Suprapubic skin (tissue), 4 donors: ENCODE measurements around the gene ROBO1. TPM values are rescaled to one million over a fixed set of nuclear protein-coding genes. Genes with fewer than 3 reads are reported as not detected.

Experiments
- DNase-seq, 2 donors: peaks; one replicate each; pipeline ENCODE4 v3.0.0-alpha.2; 2019; ENCODE audit warnings: low spot score in 2 of 2
- H3K27ac ChIP-seq: fragments of 200-600 bp; sonication (generic); one replicate; pipeline ENCODE4 v1.5.1; 2019
- H3K27me3 ChIP-seq: fragments of 200-600 bp; sonication (generic); one replicate; pipeline ENCODE4 v1.5.1; 2019
- H3K36me3 ChIP-seq: fragments of 200-600 bp; sonication (generic); one replicate; pipeline ENCODE4 v1.5.1; 2019
- H3K4me1 ChIP-seq: fragments of 200-600 bp; sonication (generic); one replicate; pipeline ENCODE4 v1.5.1; 2019
- H3K4me3 ChIP-seq: fragments of 200-600 bp; sonication (generic); one replicate; pipeline ENCODE4 v1.5.1; 2019; ENCODE audit warnings: mild to moderate bottlenecking
- H3K9me3 ChIP-seq: fragments of 200-600 bp; sonication (generic); one replicate; pipeline ENCODE4 v1.5.1; 2019
- CTCF ChIP-seq, 2 donors: fragments of 200-600 bp in 1 of 2; fragments of 450-650 bp in 1 of 2; sonication (generic) in 1 of 2; IDR thresholded peaks; one replicate each; pipeline ENCODE4 v1.5.1; 2016 to 2019; ENCODE audit warnings: antibody characterized with exemption in 2 of 2, mild to moderate bottlenecking in 1 of 2, moderate library complexity in 1 of 2
- EP300 ChIP-seq: sonication (generic); formaldehyde crosslinking; IDR thresholded peaks from one replicate; pipeline ENCODE4 v1.6.1; 2017; ENCODE audit warnings: antibody characterized with exemption
- POLR2A ChIP-seq, 2 donors: fragments of 450-650 bp; IDR thresholded peaks; one replicate each; pipeline ENCODE4 v1.6.1; 2017; ENCODE audit warnings: antibody characterized with exemption in 2 of 2, mild to moderate bottlenecking in 2 of 2, moderate library complexity in 2 of 2
- POLR2AphosphoS5 ChIP-seq, 3 donors: sonication (generic); formaldehyde crosslinking; IDR thresholded peaks; one replicate each; pipeline ENCODE4 v1.6.1; 2017; ENCODE audit warnings: antibody characterized with exemption in 3 of 3
- WGBS: methylation state at CpG from one replicate; pipeline ENCODE4 v1.1.5; 2018; 5-methylcytosine and 5-hydroxymethylcytosine counted together
- total RNA-seq, 4 donors: library from RNA; depleted of rRNA; stranded (reverse); fragments of >200 nt; gene quantifications; one replicate each; pipeline ENCODE4 v1.1.0, GENCODE V29; 2016

Gene ROBO1
- total RNA-seq, 4 donors from 2014 or later, result 67.7 to 80.3 (median 71.3) TPM

DNA sequence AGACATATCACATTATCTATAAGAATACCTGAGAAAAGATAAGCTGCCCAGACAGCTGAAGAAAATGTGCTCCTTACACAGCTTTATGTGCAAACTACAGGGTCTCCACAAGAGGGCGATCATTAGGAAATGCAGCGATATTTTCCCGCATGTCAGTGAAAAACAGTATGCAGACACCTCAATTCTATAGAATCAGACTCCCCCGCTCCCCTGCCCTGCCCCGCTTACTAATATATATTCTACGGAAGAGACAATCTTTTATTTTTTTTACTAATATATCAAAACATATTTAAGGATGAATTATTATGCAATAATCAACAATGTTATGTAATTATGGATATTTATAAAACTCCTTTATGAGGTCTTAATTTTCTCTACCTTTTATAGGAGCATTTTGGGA lies 681.3 kb downstream of the ROBO1 start:
- peaks cover 4% of the 10 kb centered on the region for H3K4me1 ChIP-seq
- WGBS, result 6% methylated on average over 6 of the region's 6 CpGs

GRCh38 chr3:79085171-79085570 lies 682.6 kb downstream of the ROBO1 start:
- H3K4me1 ChIP-seq, result peaks cover 4% of the 10 kb centered on the region
- H3K4me3 ChIP-seq, result no peak overlapping the region
- DNase-seq, result no peak
- H3K36me3 ChIP-seq, result no peaks in the 10 kb centered on the region
- no peak for TF ChIP-seq POLR2AphosphoS5 (IDR thresholded peaks at IDR 0.05)
- no peak for TF ChIP-seq POLR2A (IDR thresholded peaks at IDR 0.05)
- TF ChIP-seq CTCF (IDR thresholded peaks at IDR 0.05), result no peak
- no peak for TF ChIP-seq EP300
- no peaks in the 10 kb centered on the region for H3K9me3 ChIP-seq
- 64% methylated on average over 1 of the region's 1 CpG for WGBS
- no peaks in the 10 kb centered on the region for H3K27me3 ChIP-seq
- no peak overlapping the region for H3K27ac ChIP-seq

More for the DNA sequence above, 681.3 kb downstream of the ROBO1 start:
- Histone ChIP-seq H3K9me3 (no peaks in the 10 kb centered on the region), H3K36me3 (no peaks in the 10 kb centered on the region), H3K4me3 (no peak overlapping the region), H3K27ac (no peak overlapping the region), H3K27me3 (no peaks in the 10 kb centered on the region)
- TF ChIP-seq POLR2A (IDR thresholded peaks at IDR 0.05) (no peak), EP300 (no peak), CTCF (IDR thresholded peaks at IDR 0.05) (peak; percentile 49 to 75), POLR2AphosphoS5 (IDR thresholded peaks at IDR 0.05) (no peak)
- no peak for DNase-seq

GRCh38 chr3:79081335-79081734 lies 686.5 kb downstream of the ROBO1 start:
- 75% methylated on average over 5 of the region's 5 CpGs for WGBS
- Histone ChIP-seq H3K27me3 (no peaks in the 10 kb centered on the region), H3K4me1 (peaks cover 4% of the 10 kb centered on the region), H3K36me3 (no peaks in the 10 kb centered on the region), H3K4me3 (no peak overlapping the region), H3K9me3 (no peaks in the 10 kb centered on the region), H3K27ac (no peak overlapping the region)
- DNase-seq, result no peak
- TF ChIP-seq EP300 (no peak), POLR2AphosphoS5 (IDR thresholded peaks at IDR 0.05) (no peak)

DNA sequence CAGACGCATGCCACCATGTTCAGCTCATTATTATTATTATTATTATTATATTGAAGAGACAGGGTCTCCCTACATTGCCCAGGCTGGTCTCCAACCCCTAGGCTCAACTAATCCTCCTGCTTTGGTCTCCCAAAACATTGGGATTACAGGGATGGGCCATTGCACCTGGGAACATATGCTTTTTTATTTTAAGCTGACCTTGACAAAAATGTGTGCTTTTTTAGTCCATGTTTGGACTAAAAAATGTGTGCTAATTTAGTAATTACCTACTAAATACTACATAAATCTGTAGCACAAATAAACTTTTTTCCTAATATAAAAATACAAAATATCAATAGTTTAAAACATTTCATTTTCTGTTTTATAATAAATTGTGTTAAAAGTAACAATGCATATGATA lies 693.2 kb downstream of the ROBO1 start:
- no peak for DNase-seq
- Histone ChIP-seq H3K27me3 (no peaks in the 10 kb centered on the region), H3K4me1 (no peaks in the 10 kb centered on the region), H3K4me3 (no peak overlapping the region), H3K27ac (no peak overlapping the region), H3K9me3 (no peaks in the 10 kb centered on the region), H3K36me3 (no peaks in the 10 kb centered on the region)
- WGBS, result 82% methylated on average over 1 of the region's 1 CpG
- TF ChIP-seq CTCF (IDR thresholded peaks at IDR 0.05) (no peak), EP300 (no peak), POLR2AphosphoS5 (IDR thresholded peaks at IDR 0.05) (no peak), POLR2A (IDR thresholded peaks at IDR 0.05) (no peak)

GRCh38 chr3:79067734-79068133 lies 700.1 kb downstream of the ROBO1 start:
- Histone ChIP-seq H3K36me3 (no peaks in the 10 kb centered on the region), H3K9me3 (no peaks in the 10 kb centered on the region), H3K27ac (no peak overlapping the region), H3K4me1 (no peaks in the 10 kb centered on the region), H3K4me3 (no peak overlapping the region), H3K27me3 (no peaks in the 10 kb centered on the region)
- 82% methylated on average over 1 of the region's 1 CpG for WGBS
- no peak for DNase-seq
- TF ChIP-seq EP300 (no peak), POLR2AphosphoS5 (IDR thresholded peaks at IDR 0.05) (no peak), POLR2A (IDR thresholded peaks at IDR 0.05) (no peak), CTCF (IDR thresholded peaks at IDR 0.05) (no peak)

GRCh38 chr3:79066481-79066880 lies 701.3 kb downstream of the ROBO1 start:
- Histone ChIP-seq H3K36me3 (no peaks in the 10 kb centered on the region), H3K27ac (no peak overlapping the region), H3K27me3 (no peaks in the 10 kb centered on the region), H3K4me3 (no peak overlapping the region), H3K9me3 (no peaks in the 10 kb centered on the region), H3K4me1 (no peaks in the 10 kb centered on the region)
- no peak for DNase-seq
- WGBS, result 67% methylated on average over 4 of the region's 4 CpGs
- no peak for TF ChIP-seq EP300
- TF ChIP-seq POLR2AphosphoS5 (IDR thresholded peaks at IDR 0.05), result no peak
- TF ChIP-seq POLR2A (IDR thresholded peaks at IDR 0.05), result no peak
- TF ChIP-seq CTCF (IDR thresholded peaks at IDR 0.05), result no peak
